C4-2B (cell line): ENCODE data around the gene NDUFS8.
A peak's percentile ranks its signal among the peaks of the same experiment; 100 is the strongest.

Source experiments
- H3K27ac ChIP-seq: fragments of 450-650 bp; 2 replicates; pipeline ENCODE4 v1.5.1; 2017
- CTCF ChIP-seq: fragments of 450-650 bp; conservative IDR thresholded peaks from 2 replicates; pipeline ENCODE4 v1.5.1; 2017; ENCODE audit warnings: mild to moderate bottlenecking
- ZFX ChIP-seq: fragments of 450-650 bp; IDR thresholded peaks from 2 replicates; pipeline ENCODE4 v1.6.1; 2017

Gene NDUFS8

GRCh38 chr11:68037411-68038225, 7.1 kb downstream of the NDUFS8 start:
- peak overlapping the region; percentile 67 for H3K27ac ChIP-seq
- TF ChIP-seq CTCF, result no peak
- no peak for TF ChIP-seq ZFX

- peak overlapping the region; percentile 67 for H3K27ac ChIP-seq
Observed at GRCh38 chr11:68038226-68038717, 7.8 kb downstream of the NDUFS8 start.

GRCh38 chr11:68038718-68039525, 8.4 kb downstream of the NDUFS8 start, which contains the start of gene TCIRG1:
TCIRG1 (plus strand) TSS chr11:68039025; CDS start chr11:68041272, 2,247 bp downstream.
- TF ChIP-seq ZFX (peak; percentile 37; the same call in 1 of the 2 replicates), CTCF (no peak)
- peak within 1 kb of the TSS; percentile 67 for H3K27ac ChIP-seq

More at GRCh38 chr11:68038226-68038717, 7.8 kb downstream of the NDUFS8 start:
- TF ChIP-seq CTCF (no peak), ZFX (no peak)

GRCh38 chr11:68039526-68040086, 9.1 kb downstream of the NDUFS8 start:
- no peak for TF ChIP-seq ZFX
- no peak for TF ChIP-seq CTCF
- H3K27ac ChIP-seq, result peak overlapping the region; percentile 67

GRCh38 chr11:68040101-68040956, 9.8 kb downstream of the NDUFS8 start:
- no peak for TF ChIP-seq CTCF
- TF ChIP-seq ZFX, result no peak

GRCh38 chr11:68040957-68041591, 10.6 kb downstream of the NDUFS8 start:
- TF ChIP-seq CTCF, result no peak
- TF ChIP-seq ZFX, result no peak
- H3K27ac ChIP-seq, result no peak overlapping the region

More at GRCh38 chr11:68040101-68040956, 9.8 kb downstream of the NDUFS8 start:
- peak overlapping the region; percentile 1; the same call in 1 of the 2 replicates for H3K27ac ChIP-seq
